ENCODE results near the gene CACNA1G. TPM values are rescaled to one million over a fixed set of nuclear protein-coding genes. Genes with fewer than 3 reads are reported as not detected.

The CACNA1G gene
- total and polyA plus RNA-seq, 9 of the 15 experiments (the other 6 are each of a cell fraction or from before 2014, with no cell fraction given): 0.01 TPM; not detected in 8

GRCh38 chr17:50661348-50661747, 100.8 kb downstream of the CACNA1G start:
- FAIRE-seq (no peak), DNase-seq (ENCODE audit: extremely low read depth in 1 of 4, low spot score in 3 of 4) (peak in 3 of 4 experiments; percentile 40 to 50 (median 48)), ATAC-seq (peak; percentile 31)
- POLR2A ChIA-PET: interaction anchor here (0.6 to 1.8 kb wide), 10 partner anchors 8 to 343 kb away, joined by 3 to 6 read pairs (median 4); no protein-coding TSS in a partner anchor
- 34% methylated on average over 5 of the region's 5 CpGs for WGBS (ENCODE audit: insufficient coverage, low coverage, missing lambda C conversion rate)
- H3K4me3 ChIP-seq: no peak overlapping the region
- in situ Hi-C loops (cut with MboI): no loop called here
- no peaks in the 10 kb centered on the region for H4K20me1 ChIP-seq (replicated peaks; ENCODE audit: control insufficient read depth, insufficient read depth, low read length)
- H3K4me2 ChIP-seq (ENCODE audit: insufficient read depth, low read length): peak overlapping the region; percentile 73
- peak overlapping the region; percentile 95 for H3K27ac ChIP-seq (ENCODE audit: extremely low read depth, low read depth, low read length)
- H3K79me2 ChIP-seq (ENCODE audit: control insufficient read depth, insufficient read depth, low read length): no peaks in the 10 kb centered on the region
- intact Hi-C loops (cut with micrococcal nuclease): no loop called here
- H3K4me1 ChIP-seq (replicated peaks in 1 of 2; ENCODE audit: control insufficient read depth in 2 of 2, insufficient read depth in 2 of 2, low read length in 2 of 2): peaks cover 59 to 61% of the 10 kb centered on the region in 2 experiments
- BruUV-seq (replicated peaks): no TSS peak
- peaks cover 8% of the 10 kb centered on the region for H3K9me1 ChIP-seq (ENCODE audit: control insufficient read depth, insufficient read depth, low read length)
- peak overlapping the region; percentile 58 to 83; a peak in 3 of 4 replicates for H3K9ac ChIP-seq (ENCODE audit: insufficient read depth in 1 of 2, low read depth in 2 of 2, low read length in 2 of 2)
- no peaks in the 10 kb centered on the region for H3K36me3 ChIP-seq (ENCODE audit: control insufficient read depth, insufficient read depth, low read length)
- H2AFZ ChIP-seq (ENCODE audit: low read depth, low read length): peak overlapping the region; percentile 81
- H3K27me3 ChIP-seq (ENCODE audit: control insufficient read depth in 2 of 2, insufficient read depth in 2 of 2, low read length in 2 of 2): no peaks in the 10 kb centered on the region; a peak in 1 of 5 replicates
- no peaks in the 10 kb centered on the region for H3K9me3 ChIP-seq (replicated peaks; ENCODE audit: control insufficient read depth, insufficient read depth, low read depth, low read length)
- CTCF ChIA-PET (ENCODE audit: low intra/inter-chr PET ratio): no interaction called here
- no peak for TF ChIP-seq MIER1 (IDR thresholded peaks at IDR 0.05; ENCODE audit: low read depth)
- TF ChIP-seq SMARCA5 (IDR thresholded peaks at IDR 0.05): peak; percentile 87
- TF ChIP-seq DIDO1 (tag; IDR thresholded peaks at IDR 0.05; ENCODE audit: low read depth): no peak
- peak; percentile 27 for TF ChIP-seq PHF20 (IDR thresholded peaks at IDR 0.05; ENCODE audit: partially characterized antibody)
- no peak for TF ChIP-seq ZNF609 (CRISPR knock-in tag; IDR thresholded peaks at IDR 0.05; ENCODE audit: borderline replicate concordance)
- no peak for TF ChIP-seq CXXC5 (CRISPR knock-in tag; IDR thresholded peaks at IDR 0.05)
- TF ChIP-seq ERF (CRISPR knock-in tag; IDR thresholded peaks at IDR 0.05): no peak
- peak; percentile 42; the same call in 1 of the 2 replicates for TF ChIP-seq PTRF (tag; IDR thresholded peaks at IDR 0.05)
- no peak for TF ChIP-seq FOXM1 (IDR thresholded peaks at IDR 0.05; ENCODE audit: low read depth)
- no peak for TF ChIP-seq FOXM1 (CRISPR knock-in tag; IDR thresholded peaks at IDR 0.05; ENCODE audit: low read depth)
- TF ChIP-seq RB1 (IDR thresholded peaks at IDR 0.05; ENCODE audit: low read depth): no peak
- TF ChIP-seq TBL1XR1 (IDR thresholded peaks at IDR 0.05; ENCODE audit: low read length in 2 of 2): no peak
- no peak for TF ChIP-seq TFAM (CRISPR knock-in tag; conservative IDR thresholded peaks at IDR 0.05)
- 0 out of 2 replicates have a peak, but pooled peaks have one; percentile 47 for TF ChIP-seq ZKSCAN8 (CRISPR knock-in tag; IDR thresholded peaks at IDR 0.05)
- TF ChIP-seq BACH1 (tag; IDR thresholded peaks at IDR 0.05): no peak
- TF ChIP-seq CCAR2 (IDR thresholded peaks at IDR 0.05; ENCODE audit: low read depth, low read length): no peak
- TF ChIP-seq RFX7 (CRISPR knock-in tag; IDR thresholded peaks at IDR 0.05): no peak
- TF ChIP-seq BCOR (IDR thresholded peaks at IDR 0.05): peak; percentile 88
- TF ChIP-seq FOXA3 (CRISPR knock-in tag; conservative IDR thresholded peaks at IDR 0.05 in 1 of 2, IDR thresholded peaks at IDR 0.05 in 1 of 2): no peak
- TF ChIP-seq ZBTB12 (CRISPR knock-in tag; IDR thresholded peaks at IDR 0.05): no peak
